GM18499 (cell line): ENCODE results near the gene ADGRL3.

Experiments used
- ATAC-seq: cut with Tn5 transposase; IDR thresholded peaks from one replicate; pipeline ENCODE4 v1.9.1; 2021; ENCODE audit warnings: moderate number of reproducible peaks; ENCODE audit not compliant: insufficient read depth, unreplicated experiment

ADGRL3 gene

GRCh38 chr4:61274286-61274685, 74.2 kb downstream of the ADGRL3 start:
- ATAC-seq, result no peak

GRCh38 chr4:61275241-61275640, 75.1 kb downstream of the ADGRL3 start:
- no peak for ATAC-seq

GRCh38 chr4:61276029-61276428, 75.9 kb downstream of the ADGRL3 start:
- no peak for ATAC-seq

- ATAC-seq, result no peak
Observed at GRCh38 chr4:61277785-61278760, 77.9 kb downstream of the ADGRL3 start.

GRCh38 chr4:61292322-61292721, 92.2 kb downstream of the ADGRL3 start:
- no peak for ATAC-seq

- ATAC-seq, result no peak
Observed at GRCh38 chr4:61293707-61294400, 93.7 kb downstream of the ADGRL3 start.

GRCh38 chr4:61294936-61295335, 94.8 kb downstream of the ADGRL3 start:
- ATAC-seq, result no peak

- ATAC-seq, result no peak
Observed at GRCh38 chr4:61296144-61296543, 96.0 kb downstream of the ADGRL3 start.

GRCh38 chr4:61298178-61298740, 98.1 kb downstream of the ADGRL3 start:
- no peak for ATAC-seq

- ATAC-seq, result no peak
Observed at GRCh38 chr4:61299316-61299715, 99.2 kb downstream of the ADGRL3 start.

- no peak for ATAC-seq
Observed at GRCh38 chr4:61300266-61300844, 100.2 kb downstream of the ADGRL3 start.

- no peak for ATAC-seq
Observed at GRCh38 chr4:61301271-61301670, 101.1 kb downstream of the ADGRL3 start.

GRCh38 chr4:61308033-61308432, 107.9 kb downstream of the ADGRL3 start:
- ATAC-seq, result no peak

GRCh38 chr4:61309616-61310015, 109.5 kb downstream of the ADGRL3 start:
- ATAC-seq, result no peak

- no peak for ATAC-seq
Observed at GRCh38 chr4:61312526-61312925, 112.4 kb downstream of the ADGRL3 start.

GRCh38 chr4:61318431-61318830, 118.3 kb downstream of the ADGRL3 start:
- ATAC-seq, result no peak

- ATAC-seq, result no peak
Observed at GRCh38 chr4:61319156-61319555, 119.0 kb downstream of the ADGRL3 start.

- no peak for ATAC-seq
Observed at GRCh38 chr4:61320154-61320553, 120.0 kb downstream of the ADGRL3 start.

GRCh38 chr4:61320631-61321030, 120.5 kb downstream of the ADGRL3 start:
- ATAC-seq, result no peak

- no peak for ATAC-seq
Observed at GRCh38 chr4:61332693-61333092, 132.6 kb downstream of the ADGRL3 start.

GRCh38 chr4:61333490-61333889, 133.4 kb downstream of the ADGRL3 start:
- ATAC-seq, result no peak
